ENCODE data around the gene ITGBL1. TPM values are rescaled to one million over a fixed set of nuclear protein-coding genes. Genes with fewer than 3 reads are reported as not detected.

ITGBL1 gene
- total RNA-seq, 3 donors from 2014 or later, result 0.06 to 2.3 (median 1.1) TPM

- Histone ChIP-seq H3K4me3 (no peak overlapping the region), H3K9me3 (no peaks in the 10 kb centered on the region), H3K4me1 (ENCODE audit: low read depth) (no peaks in the 10 kb centered on the region), H3K36me3 (ENCODE audit: low read depth) (no peaks in the 10 kb centered on the region)
- DNase-seq (no peak), ATAC-seq (no peak)
- intact Hi-C loops (cut with DNase I, micrococcal nuclease), result no loop called here
- no peak for TF ChIP-seq CTCF (IDR thresholded peaks at IDR 0.05)
Measured at GRCh38 chr13:101474419-101474957, 22.0 kb downstream of the ITGBL1 start.

GRCh38 chr13:101475536-101475935 lies 23.1 kb downstream of the ITGBL1 start:
- intact Hi-C loops (cut with DNase I, micrococcal nuclease), result no loop called here
- H3K4me3 ChIP-seq, result no peak overlapping the region
- no peaks in the 10 kb centered on the region for H3K9me3 ChIP-seq
- ATAC-seq (no peak), DNase-seq (no peak)
- H3K4me1 ChIP-seq (ENCODE audit: low read depth), result no peaks in the 10 kb centered on the region
- no peaks in the 10 kb centered on the region for H3K36me3 ChIP-seq (ENCODE audit: low read depth)
- no peak for TF ChIP-seq CTCF (IDR thresholded peaks at IDR 0.05)

GRCh38 chr13:101481421-101481820 lies 28.9 kb downstream of the ITGBL1 start:
- ATAC-seq (no peak), DNase-seq (no peak)
- Histone ChIP-seq H3K4me3 (no peak overlapping the region), H3K4me1 (ENCODE audit: low read depth) (no peaks in the 10 kb centered on the region), H3K9me3 (no peaks in the 10 kb centered on the region), H3K36me3 (ENCODE audit: low read depth) (no peaks in the 10 kb centered on the region)
- TF ChIP-seq CTCF (IDR thresholded peaks at IDR 0.05), result no peak
- intact Hi-C loops (cut with DNase I, micrococcal nuclease), result no loop called here

GRCh38 chr13:101486708-101487437 lies 34.4 kb downstream of the ITGBL1 start:
- H3K4me3 ChIP-seq, result no peak overlapping the region
- no peaks in the 10 kb centered on the region for H3K9me3 ChIP-seq
- H3K36me3 ChIP-seq (ENCODE audit: low read depth), result no peaks in the 10 kb centered on the region
- no peak for TF ChIP-seq CTCF (IDR thresholded peaks at IDR 0.05)
- no peaks in the 10 kb centered on the region for H3K4me1 ChIP-seq (ENCODE audit: low read depth)
- no peak for ATAC-seq
- DNase-seq, result no peak
- intact Hi-C loops (cut with DNase I, micrococcal nuclease), result no loop called here

GRCh38 chr13:101487438-101487830 lies 35.0 kb downstream of the ITGBL1 start:
- ATAC-seq (no peak), DNase-seq (no peak)
- Histone ChIP-seq H3K4me3 (no peak overlapping the region), H3K36me3 (ENCODE audit: low read depth) (no peaks in the 10 kb centered on the region), H3K4me1 (ENCODE audit: low read depth) (no peaks in the 10 kb centered on the region), H3K9me3 (no peaks in the 10 kb centered on the region)
- intact Hi-C loops (cut with DNase I, micrococcal nuclease), result no loop called here
- TF ChIP-seq CTCF (IDR thresholded peaks at IDR 0.05), result no peak
